Choroid plexus epithelial cell (primary cell): Measurements from ENCODE around the gene NOXO1.
"Not testable (repeated sequence)": the region's sequence is repeated elsewhere in the genome, so short reads cannot be mapped to it uniquely, and the experiment has no call there.

Experiments
- DNase-seq: peaks from one replicate; pipeline ENCODE4 v3.0.0-alpha.2; 2010; ENCODE audit warnings: low read depth
- H3K4me3 ChIP-seq: 2 replicates; pipeline ENCODE4 v1.5.1; 2011; ENCODE audit warnings: low read depth, mild to moderate bottlenecking, control low read depth, low read length, moderate library complexity
- CTCF ChIP-seq: conservative IDR thresholded peaks from 2 replicates; pipeline ENCODE4 v1.5.1; 2011; ENCODE audit warnings: low read depth, mild to moderate bottlenecking, control low read depth, inconsistent platforms, low read length, moderate library complexity

The NOXO1 gene

GRCh38 chr16:1940273-1941161, 40.8 kb downstream of the NOXO1 start:
- TF ChIP-seq CTCF, result no peak
- DNase-seq, result no peak
- H3K4me3 ChIP-seq, result no peak overlapping the region

- DNase-seq, H3K4me3 ChIP-seq: not testable (repeated sequence)
Observed at GRCh38 chr16:1939833-1940232, 41.4 kb downstream of the NOXO1 start.

GRCh38 chr16:1938910-1939309, 42.4 kb downstream of the NOXO1 start:
- no peak overlapping the region for H3K4me3 ChIP-seq
- TF ChIP-seq CTCF, result no peak
- DNase-seq, result no peak

GRCh38 chr16:1938316-1938715, 43.0 kb downstream of the NOXO1 start:
- no peak overlapping the region for H3K4me3 ChIP-seq
- no peak for DNase-seq
- no peak for TF ChIP-seq CTCF

GRCh38 chr16:1936945-1937479, 44.3 kb downstream of the NOXO1 start:
- TF ChIP-seq CTCF, result no peak
- DNase-seq, result no peak
- no peak overlapping the region for H3K4me3 ChIP-seq

GRCh38 chr16:1933097-1933661, 48.1 kb downstream of the NOXO1 start:
- no peak for DNase-seq

More at GRCh38 chr16:1933097-1933661, 48.1 kb downstream of the NOXO1 start:
- no peak for TF ChIP-seq CTCF
- no peak overlapping the region for H3K4me3 ChIP-seq
